T-helper 1 cell (primary cell): ENCODE results near the gene POLN.

Source experiments
- DNase-seq, 5 donors: peaks; one replicate each; pipeline ENCODE4 v3.0.0-alpha.2; 2012 to 2020

The POLN gene

DNA sequence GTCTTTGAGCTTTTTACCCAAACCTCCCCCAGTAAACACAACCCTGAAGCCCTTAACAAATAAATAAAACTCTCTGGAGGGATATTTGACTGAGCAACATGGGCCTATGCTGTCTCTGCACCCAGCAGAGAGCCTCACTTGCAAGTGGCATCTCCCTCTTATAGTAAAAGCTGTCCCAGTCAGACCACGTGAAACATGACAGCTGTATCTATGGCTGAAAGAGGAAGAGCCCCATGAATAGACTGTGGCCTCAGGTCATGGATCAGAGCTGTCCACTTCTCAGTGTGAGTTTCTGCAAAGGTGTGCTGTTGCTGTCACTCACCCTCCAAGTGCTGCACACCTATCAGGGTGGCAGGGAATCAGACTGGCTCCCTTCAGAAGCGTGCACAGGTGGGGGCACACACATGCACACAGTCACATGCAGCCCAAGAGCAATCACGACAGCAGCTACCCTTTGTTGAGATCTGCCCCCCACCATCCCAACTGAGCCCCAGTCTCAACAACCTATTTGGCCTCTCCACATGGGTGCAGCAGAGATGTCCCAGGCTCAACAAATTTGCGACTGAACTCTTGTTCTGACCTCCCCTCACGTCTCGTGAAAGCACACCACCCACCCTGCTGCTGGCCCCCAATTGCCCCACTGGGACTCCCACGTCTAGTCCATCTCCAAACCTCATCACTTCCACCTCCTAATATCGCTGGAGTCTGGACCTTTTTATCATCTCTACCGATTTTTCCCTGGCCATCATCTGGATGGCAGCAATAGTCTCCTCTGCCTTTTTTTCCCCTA lies 137.2 kb downstream of the POLN start:
- no peak for DNase-seq

DNA sequence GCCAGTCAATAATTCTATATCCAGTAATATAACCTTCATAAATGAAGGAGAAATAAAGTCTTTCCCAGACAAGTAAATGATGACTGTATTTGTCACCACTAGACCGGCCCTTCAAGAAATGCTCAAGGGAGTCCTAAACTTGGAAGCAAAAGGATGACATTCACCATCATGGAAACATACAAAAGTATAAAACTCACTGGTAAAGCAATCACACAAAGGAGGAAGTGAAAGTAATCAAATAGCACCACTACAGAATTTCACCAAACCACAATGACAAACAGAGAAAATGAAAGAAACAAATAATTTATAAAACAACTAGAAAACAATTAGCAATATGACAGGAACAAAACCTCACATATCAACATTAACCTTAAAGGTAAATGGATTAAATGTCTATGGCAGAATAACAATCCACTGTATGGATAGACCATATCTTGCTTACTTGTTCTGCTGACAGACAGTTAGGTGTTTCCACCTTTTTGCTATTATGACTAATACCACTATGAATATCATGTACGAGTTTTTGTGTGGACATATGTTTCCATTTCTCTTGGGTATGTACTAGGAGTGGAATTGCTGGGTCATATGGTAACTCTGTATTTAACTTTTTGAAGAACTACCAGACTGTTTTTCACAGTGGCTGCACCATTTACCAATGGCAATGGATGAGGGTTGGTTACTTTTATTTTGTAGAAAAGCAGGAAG lies 137.9 kb downstream of the POLN start:
- no peak for DNase-seq

DNA sequence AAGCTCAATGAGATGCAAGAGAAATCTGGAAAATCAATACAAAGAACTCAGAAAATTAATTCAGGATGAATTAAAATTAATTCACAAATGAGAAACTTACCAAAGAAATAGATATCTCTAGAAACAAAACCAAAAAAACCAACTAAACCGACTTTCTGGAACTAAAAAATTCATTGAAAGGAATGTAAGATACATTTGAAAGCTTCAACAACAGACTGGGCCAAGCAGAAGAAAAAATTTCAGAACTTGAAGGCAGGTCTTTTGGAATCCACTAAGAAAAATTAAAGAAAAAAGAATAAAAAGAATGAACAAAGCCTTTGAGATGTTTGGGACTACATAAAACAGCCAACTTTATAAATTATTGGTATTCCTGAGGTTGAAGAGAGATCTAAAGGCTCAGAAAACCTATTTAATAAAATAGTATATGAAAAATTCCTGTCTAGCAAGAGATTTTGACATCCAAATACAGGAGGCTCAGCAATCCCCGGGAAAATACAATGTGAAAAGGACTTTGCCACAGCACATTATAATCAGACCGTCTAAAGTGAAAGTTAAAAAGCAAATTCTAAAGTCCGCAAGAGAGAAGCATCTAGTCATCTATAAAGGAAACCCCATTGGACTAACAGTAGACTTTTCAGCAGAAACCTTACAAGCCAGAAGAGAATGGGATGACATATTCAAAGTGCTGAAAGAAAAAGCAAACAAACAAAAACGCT lies 138.6 kb downstream of the POLN start:
- DNase-seq: no peak

DNA sequence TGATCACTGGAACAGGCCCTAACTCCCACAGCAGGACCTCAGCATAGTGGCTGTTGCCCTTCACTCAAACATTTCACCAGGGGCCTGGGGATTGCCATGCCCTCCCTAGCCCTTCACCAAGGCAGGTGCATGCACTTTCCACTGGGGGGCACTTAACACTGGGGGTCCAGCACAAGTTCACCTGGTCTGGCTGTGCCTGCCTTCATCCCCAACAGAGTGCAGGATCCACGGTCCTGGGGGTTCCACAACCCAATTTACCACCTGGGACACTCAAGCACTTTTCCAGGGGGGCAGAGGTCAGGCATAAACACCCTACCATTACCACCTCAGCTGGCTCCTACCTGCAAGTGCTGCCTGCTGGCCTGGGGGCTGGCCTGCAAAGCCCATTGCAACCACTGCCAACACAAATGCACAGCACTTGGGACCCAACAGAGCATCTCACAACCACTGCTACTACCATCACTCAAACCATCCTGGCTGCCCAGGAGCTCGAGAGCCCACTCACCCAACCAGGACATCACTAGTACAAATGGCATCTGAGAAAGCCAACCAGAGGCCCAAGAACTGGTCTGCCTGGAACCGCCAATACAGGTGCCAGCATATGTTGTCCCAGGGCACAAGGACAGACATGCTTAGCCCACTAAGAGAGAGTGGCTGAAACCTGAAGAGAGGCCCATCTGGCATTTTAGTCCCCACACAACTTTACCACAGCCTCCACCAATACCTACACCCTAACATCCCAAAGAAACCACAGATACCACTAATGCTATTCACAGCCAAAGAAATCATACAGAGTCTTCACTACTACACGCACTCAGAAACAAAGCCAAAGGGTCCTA lies 139.7 kb downstream of the POLN start:
- DNase-seq: no peak

DNA sequence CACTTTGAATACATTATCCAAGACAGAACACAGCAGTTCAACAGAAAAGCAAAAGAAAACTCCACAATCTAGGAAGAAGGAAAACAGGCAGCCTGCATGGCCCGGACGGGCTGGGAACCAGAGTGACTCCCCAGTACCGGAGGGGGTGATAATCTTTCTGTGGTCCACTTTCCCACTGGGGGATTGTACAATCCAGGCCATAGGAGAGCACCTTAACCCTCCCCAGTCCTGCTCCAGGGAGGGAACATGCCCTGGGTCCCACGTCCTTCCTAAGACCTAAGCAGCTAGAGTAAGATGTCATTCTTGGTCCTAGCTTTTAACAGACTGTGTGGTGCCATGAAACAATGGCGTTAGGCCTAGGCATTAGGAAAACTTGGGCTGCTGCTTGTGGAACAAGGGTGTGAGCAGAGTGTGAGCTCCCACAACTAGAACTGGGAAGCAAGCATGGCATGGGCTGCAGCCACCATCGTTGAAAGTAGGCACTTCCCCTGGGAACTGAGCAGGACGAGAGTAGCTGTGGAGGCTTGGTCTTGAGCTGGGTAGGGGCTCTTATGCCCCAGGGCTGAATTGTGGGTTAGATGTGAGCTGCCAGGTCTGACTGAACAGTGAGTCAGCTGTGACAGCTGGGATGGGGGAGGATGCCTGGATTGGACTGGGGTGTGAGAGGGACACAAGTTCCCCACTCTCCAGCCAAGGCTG lies 140.4 kb downstream of the POLN start:
- no peak for DNase-seq

DNA sequence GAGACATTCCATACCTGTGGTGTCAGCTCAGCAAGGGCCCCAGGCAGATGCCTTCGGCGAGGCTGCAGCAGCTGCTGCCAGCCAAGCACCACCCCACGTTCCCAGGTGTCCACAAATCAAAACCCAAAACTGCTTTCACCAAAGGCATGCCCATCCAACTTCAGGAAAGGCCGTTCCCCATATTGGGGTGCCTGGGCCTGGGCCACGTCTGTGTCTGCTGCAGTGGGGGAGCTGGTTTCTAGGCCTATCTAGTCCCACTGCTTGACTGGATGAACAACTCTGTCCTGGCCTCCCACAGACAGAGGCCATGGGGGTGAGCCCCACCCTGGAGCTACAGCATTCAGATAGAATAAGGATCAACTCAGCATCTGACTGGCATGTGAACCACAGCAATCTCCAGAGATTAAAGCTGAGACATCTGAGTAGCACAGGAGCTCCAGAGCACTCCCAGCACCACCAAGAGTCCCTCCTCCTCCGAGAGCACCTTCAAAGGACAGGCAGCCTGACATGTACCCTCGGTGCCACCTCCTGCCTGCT lies 145.8 kb downstream of the POLN start:
- no peak for DNase-seq

DNA sequence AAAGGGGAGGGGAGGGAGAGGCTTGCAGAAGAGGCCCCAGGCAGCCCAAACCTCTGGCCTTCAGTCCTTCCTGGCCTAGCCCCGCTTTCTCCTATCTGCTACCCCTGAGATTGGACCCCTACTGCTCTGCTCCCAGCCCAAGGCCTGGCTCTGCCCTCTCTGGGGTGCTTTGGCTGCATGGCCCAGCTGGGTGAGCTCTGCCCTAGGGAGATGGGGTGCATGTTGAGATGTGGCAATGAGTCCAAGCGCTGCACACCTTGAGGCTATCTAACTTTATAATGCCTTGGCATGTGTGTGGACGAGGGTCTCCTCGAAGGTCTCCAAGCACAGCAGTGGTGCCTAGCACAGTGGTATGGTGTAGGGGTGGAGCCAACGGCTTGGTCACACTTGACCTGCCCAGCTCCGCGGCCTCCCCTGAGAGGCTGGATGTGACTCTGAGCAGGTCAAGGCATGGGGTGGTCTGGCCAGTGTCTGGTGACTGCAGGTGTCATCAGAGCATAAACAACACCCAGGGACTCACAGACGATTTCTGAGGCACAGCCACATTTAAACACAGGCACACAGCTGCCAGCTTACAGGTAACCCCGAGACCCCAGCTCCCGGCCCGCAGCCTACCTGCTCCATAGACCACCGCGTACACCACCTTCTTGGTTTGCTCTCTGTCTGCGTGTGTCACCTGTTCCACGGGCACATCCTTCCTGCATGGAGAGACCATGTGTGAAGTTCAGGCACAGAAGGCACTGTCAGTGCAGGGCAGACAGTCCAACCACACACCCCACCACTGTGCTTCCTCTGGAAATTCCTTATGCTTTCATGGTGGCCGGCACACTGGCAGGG lies 146.5 kb downstream of the POLN start:
- no peak for DNase-seq

DNA sequence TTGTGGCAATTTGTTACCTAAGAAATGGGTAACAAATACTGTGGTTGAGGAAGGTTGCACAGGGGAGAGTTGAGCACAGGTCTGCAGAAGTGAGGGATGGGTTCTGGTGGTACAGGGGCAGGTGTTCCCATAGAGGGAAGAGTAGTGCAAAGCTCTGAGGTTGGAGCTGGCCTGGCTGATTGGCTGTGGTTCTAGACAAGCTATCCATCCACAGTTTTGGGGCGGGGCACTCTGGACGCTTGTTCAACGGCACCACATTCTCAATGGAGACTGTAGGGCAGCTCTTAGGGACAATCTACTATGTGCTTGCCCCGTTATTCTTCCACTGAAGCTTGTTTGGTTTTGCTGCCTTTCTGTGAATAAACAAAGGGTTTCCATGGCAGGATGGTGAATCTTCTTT lies 147.4 kb downstream of the POLN start:
- DNase-seq: no peak

DNA sequence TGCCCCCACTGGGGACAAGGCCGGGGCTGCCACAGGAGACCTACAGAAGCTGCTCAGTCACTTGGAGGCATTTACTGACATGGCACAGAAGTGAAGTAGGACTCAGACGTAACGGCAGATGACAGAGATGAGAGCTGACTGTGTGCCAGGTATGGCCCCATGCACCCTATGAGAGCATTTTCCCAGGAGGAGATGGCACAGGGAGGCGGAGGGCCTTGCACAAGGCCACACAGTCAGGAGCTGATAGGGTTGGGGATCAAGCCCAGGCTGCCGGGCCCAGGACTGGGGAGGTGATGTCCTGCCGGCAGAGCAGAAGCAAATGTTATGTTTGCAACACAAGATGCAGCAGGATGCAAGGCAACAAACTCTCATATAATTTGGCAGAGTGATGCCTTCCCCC lies 148.7 kb downstream of the POLN start:
- DNase-seq: no peak

DNA sequence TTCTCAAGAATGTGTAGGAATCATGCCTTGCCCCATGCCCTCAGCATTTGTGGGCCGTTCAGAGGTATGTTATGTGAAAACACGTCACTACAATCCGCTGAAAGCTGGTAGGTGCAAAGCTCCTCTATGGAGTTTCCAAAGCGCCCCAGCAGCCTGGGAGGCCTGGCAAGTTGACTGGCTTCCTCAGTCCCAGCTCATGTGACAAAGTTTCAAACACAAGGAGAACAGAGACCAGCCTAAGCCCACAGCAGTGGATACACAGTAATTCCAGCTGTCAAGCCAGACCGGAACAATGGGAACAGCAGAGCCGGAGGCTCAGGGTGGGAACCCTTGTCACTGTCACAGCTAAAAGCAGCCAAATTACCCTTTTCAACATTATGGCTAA lies 149.3 kb downstream of the POLN start:
- DNase-seq: no peak

DNA sequence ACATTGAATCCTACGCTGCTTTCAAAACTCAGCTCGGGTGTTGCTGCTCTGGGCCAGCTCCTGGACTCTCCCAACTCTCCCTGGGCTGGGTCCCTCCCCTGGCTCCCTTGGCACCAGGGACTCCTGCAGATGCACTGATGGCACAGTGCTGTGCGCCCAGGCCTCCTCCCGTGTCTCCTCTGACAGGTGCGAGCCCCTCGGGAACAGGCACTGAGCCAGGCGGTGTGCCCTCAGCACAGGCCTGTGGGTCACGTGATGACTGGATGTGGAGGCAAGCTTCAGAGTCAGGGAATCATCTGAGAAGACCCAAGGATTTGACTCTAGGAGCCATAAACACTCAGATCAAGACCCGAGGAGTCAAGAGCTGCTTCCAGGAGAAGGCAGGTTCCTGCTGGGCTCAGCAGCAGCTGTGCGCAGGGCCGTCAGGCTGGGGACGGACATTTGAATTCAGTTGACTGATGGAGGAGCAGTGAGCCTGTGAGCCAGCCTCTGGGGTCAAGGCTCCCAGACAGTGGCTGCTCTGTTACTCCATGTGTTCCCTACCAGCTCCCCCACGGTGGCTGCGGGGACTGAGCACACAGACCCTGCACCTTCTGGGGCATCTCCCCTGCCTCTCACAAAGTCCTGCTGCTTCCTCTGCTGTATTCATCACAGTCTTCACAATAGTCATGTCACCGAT lies 149.8 kb downstream of the POLN start:
- DNase-seq: no peak

DNA sequence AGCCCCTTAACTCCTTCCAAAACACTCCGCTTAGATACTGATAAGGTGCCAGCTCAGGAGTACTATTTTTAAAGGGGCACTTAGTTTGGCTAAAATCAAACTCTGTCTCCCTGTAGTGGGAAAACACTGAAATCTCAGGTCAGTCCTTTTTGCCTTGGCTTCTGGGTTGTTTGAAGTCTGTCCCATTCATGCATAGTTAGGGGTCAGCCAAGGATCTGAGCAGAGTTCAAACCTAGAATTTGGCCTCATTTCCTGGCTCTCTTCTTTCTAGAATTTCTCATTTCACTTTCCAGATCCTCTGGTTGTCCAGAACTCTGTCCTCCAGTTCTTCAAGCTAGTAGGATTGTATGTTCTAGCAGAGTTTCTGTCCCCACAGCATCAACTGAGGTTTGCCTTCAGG lies 151.3 kb downstream of the POLN start:
- no peak for DNase-seq

DNA sequence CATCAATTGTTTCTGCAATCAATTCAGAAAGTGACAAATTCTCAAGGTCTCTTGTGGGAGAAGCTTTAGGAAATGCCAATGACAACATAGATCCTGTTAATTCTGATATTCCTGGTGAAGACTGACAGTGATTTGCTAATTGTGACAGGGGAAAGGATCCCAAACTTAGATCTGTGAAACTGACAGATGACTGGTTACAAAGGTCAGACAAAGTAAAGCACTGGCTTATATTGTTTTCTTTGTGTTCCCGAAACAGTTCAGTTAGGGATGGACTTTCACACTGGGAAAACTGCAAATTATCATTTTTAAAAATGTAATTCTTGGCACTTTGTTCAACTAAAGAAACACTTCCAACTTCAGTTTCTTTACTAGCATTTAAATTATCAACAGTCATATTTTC lies 152.7 kb downstream of the POLN start:
- no peak for DNase-seq

DNA sequence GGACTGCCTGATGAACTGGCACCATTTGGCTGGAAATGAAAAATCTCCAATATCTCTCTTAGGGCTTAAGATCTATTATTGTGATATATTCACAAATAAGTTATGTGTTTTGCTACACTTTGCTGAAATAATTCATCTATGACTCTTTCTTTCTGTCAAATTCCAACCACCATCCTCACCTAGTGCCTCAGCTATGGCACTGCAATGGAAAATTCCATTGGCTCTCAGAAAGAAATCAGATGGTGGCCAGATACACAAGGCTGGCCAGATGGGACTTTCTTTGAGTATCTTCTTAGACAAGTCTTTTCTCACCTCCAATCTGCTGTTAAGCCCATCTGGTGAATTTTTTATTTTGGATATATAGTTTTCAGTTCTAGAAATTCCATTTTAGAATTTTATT lies 154.8 kb downstream of the POLN start:
- DNase-seq: no peak

DNA sequence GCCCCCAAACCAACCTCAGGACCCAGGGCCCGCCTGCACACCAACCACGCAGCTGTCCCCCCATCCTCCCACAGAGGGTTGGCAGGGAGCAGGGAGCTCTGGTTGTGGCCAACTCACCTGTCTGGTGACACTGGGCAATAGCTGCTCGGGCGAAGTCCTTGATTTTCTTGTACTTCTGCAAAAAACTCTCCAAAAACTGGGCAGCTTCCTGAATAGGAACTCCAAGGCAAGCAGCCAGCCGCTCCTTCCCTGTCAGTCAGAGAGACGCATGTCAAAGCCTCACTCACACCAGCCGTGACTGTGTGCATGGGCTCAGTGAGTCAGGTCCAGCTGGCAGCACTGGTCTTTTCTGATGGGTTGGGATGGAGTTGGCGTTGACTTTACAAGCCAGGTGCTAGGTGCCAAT lies 156.4 kb downstream of the POLN start:
- DNase-seq: no peak

DNA sequence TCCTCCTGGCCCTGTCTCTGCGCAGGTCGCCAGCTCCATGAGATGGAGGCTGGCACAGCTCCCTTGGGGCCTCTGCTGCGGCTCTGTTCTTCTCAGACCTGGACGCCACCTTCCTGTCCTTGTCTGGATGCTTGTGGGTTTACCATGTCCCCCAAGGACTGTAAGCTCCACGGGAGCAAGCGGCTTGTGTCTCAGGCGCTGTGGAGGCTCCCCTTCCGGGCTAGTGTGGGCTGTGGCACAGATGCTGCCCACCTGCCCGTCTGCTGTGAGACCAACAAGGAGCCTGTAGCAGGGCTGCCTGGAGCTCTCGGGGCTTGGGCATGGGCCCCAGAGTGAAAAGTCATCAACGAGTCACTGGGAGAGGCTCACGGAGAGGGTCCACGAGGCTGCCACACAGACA lies 157.6 kb downstream of the POLN start:
- DNase-seq: no peak

DNA sequence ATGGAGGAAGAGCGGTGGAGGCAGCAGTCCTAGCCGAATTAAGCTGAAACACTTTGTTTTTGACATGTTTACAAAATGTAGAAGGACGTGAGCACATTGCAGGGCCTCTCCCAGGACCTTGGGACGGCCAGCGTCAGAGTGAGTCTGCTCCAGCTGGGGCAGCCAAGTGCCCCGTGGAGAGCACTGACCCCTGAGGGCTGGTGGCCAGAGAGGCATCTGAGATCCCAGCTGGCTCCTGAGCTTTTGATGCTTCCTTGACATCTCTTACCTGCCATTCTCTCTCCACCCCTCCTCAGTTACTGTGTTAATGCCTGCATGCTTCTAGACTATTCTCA lies 158.1 kb downstream of the POLN start:
- no peak for DNase-seq

DNA sequence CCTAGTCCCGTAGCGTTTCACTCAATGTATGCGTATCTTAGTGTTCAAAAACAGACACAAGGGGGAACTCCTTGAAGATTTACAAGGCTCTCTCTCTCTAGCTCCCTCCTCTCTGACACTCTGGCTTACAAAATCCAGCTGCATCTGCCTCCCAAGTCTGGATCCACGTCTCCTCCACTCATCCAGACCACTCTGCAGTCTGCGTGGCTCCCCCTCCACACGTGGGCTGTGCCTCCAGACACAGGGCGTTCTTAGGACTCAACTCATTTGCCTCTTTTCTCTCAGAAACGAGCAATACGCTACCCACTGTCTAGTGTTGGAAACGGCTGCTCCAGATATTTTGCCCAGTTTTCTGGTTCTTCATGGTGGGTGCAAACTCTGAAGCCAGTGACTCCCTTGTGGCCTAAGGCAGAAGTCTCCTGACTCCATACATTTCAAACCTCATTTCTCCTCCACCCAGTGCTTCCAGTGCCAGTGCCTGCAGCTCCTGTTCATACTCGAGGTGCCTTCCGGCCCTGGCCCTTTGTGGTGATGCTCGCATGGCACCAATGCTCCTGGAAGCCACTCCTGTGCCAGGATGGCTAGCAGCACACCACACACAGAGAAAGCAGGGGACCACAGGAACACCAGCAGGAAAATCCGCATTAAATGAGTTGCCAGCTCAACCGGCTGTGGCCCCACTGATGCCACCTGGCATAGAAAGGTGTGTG lies 158.7 kb downstream of the POLN start:
- DNase-seq: no peak

DNA sequence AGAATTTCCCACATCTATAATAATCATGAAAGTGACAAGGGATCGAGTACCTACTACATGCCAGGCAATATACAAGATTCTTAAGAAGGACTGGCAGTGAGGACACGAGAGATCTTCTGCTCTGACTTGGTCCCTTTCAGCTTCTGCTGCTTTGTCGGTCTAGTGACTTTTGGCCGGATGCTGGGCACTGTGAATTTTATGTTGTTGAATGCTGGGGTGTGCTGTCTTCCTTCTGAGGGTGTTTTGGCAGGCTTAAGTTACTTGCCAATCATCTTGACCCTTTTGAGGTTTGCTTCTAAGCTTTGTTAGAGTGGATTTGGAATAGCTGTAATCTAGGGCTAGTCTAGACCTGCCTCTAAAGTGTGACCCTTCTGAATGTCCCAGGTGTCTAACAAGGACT lies 159.3 kb downstream of the POLN start:
- no peak for DNase-seq

DNA sequence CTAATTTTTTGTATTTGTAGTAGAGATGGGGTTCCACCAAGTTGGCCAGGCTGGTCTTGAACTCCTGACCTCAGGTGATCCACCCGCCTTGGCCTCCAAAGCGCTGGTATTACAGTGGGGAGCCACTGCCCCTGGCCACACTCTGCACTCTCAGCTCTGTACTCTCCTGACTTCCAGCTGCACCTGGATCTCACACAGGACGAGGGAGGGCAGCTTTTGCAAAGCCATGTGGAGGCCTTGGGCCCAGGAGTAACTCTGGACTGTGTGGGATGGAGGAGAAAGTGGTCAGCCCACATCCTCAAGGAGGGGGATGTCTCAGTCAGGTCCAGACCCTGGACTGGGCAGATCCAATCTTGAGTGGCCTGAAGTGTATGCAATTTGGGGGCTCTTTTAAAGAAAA lies 159.8 kb downstream of the POLN start:
- no peak for DNase-seq
